Chondrocyte (in vitro differentiated cells): ENCODE results near the gene IMMP2L. TPM values are rescaled to one million over a fixed set of nuclear protein-coding genes. Genes with fewer than 3 reads are reported as not detected.
"Not testable (repeated sequence)": the region's sequence is repeated elsewhere in the genome, so short reads cannot be mapped to it uniquely, and the experiment has no call there.

Experiments
- DNase-seq: peaks from one replicate; pipeline ENCODE4 v3.0.0; 2021; ENCODE audit warnings: mixed read lengths, low spot score
- H3K27ac Mint-ChIP-seq: one replicate; pipeline ENCODE4 v1.8.0; 2021; ENCODE audit warnings: mild to moderate bottlenecking, moderate library complexity, mixed read lengths; ENCODE audit not compliant: unreplicated experiment
- H3K27me3 Mint-ChIP-seq: 2 replicates; pipeline ENCODE4 v1.8.0; 2021; ENCODE audit warnings: low read depth, mixed read lengths
- H3K36me3 Mint-ChIP-seq: 2 replicates; pipeline ENCODE4 v1.8.0; 2021; ENCODE audit warnings: low read depth, mixed read lengths
- H3K4me1 Mint-ChIP-seq: 2 replicates; pipeline ENCODE4 v1.8.0; 2021; ENCODE audit warnings: low read depth, mild to moderate bottlenecking, mixed read lengths
- H3K4me3 Mint-ChIP-seq: one replicate; pipeline ENCODE4 v1.8.0; 2021; ENCODE audit warnings: mild to moderate bottlenecking, moderate library complexity, mixed read lengths; ENCODE audit not compliant: unreplicated experiment
- H3K9me3 Mint-ChIP-seq: 2 replicates; pipeline ENCODE4 v1.8.0; 2021; ENCODE audit warnings: low read depth, mixed read lengths
- total RNA-seq: library from RNA; stranded (reverse); gene quantifications from 3 replicates; pipeline ENCODE4 v1.2.1, GENCODE V29; 2021
- TF ChIP-seq, protein P1 (sequence below): fragments of 200-600 bp; sonication (generic); IDR thresholded peaks from 2 replicates; pipeline ENCODE4 v1.5.0; 2021; ENCODE audit warnings: antibody characterized with exemption, mild to moderate bottlenecking, moderate library complexity

IMMP2L gene
- total RNA-seq, 1 donor from 2014 or later = 6.1 TPM

GRCh38 chr7:110944448-110944847 lies 617.8 kb downstream of the IMMP2L start:
- Mint-ChIP-seq H3K36me3 (no peaks in the 10 kb centered on the region), H3K27me3 (no peaks in the 10 kb centered on the region), H3K4me1 (peaks cover 29% of the 10 kb centered on the region), H3K4me3 (no peak overlapping the region), H3K27ac (no peak overlapping the region), H3K9me3 (no peaks in the 10 kb centered on the region)
- TF ChIP-seq, protein P1, sequence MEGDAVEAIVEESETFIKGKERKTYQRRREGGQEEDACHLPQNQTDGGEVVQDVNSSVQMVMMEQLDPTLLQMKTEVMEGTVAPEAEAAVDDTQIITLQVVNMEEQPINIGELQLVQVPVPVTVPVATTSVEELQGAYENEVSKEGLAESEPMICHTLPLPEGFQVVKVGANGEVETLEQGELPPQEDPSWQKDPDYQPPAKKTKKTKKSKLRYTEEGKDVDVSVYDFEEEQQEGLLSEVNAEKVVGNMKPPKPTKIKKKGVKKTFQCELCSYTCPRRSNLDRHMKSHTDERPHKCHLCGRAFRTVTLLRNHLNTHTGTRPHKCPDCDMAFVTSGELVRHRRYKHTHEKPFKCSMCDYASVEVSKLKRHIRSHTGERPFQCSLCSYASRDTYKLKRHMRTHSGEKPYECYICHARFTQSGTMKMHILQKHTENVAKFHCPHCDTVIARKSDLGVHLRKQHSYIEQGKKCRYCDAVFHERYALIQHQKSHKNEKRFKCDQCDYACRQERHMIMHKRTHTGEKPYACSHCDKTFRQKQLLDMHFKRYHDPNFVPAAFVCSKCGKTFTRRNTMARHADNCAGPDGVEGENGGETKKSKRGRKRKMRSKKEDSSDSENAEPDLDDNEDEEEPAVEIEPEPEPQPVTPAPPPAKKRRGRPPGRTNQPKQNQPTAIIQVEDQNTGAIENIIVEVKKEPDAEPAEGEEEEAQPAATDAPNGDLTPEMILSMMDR = no peak
- DNase-seq = no peak

DNA sequence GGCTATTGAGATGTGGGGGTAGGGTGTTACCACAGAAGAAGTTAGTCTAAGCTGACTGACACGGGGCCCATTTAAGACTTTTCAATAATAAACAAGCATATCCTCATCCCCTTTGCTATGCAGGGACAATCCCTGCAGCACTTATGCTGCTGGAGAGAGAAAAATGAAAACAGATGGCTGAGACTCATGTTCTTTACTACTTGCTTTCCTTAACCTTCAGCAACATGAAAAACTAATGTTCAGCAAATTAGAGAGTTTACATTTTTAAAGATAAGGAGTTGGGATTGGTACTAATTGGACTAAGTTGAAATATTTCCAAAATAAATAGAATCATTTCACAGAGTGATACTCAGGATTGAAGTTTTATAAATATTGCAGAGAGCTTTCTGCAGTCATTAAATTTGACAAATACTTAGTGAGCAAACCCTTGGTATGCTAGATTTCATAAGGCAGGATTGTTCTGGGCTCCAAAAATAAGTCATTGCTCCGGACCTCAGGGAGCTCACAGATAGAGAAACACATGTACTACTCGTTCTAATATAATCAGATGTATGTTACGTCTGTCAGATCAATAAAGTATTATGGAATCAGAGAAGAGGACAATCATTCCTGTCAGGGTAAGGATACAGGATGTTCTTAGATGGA lies 618.5 kb downstream of the IMMP2L start:
- no peaks in the 10 kb centered on the region for H3K36me3 Mint-ChIP-seq

DNA sequence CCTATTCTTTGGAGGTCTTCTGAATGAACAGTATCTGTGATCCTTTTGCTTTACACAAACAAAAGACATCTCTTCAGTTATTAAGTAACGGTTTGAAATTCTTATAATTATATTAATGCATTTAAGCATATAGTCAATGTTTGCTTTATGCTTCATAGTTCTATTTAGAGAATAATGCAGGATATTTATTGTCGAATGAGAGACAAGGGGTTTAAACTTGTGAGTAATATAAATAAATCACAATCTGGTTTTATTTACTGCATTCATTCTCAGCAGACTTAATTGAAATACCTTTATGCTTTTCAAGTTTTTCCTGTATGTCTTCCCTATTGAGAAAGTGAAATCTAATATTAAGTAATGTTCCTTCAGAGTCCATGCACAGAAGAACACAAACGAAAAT lies 620.9 kb downstream of the IMMP2L start:
- Mint-ChIP-seq H3K36me3 (no peaks in the 10 kb centered on the region), H3K27ac (no peak overlapping the region), H3K4me1 (peaks cover 10% of the 10 kb centered on the region)

More for the DNA sequence above, 618.5 kb downstream of the IMMP2L start:
- no peak overlapping the region for H3K4me3 Mint-ChIP-seq
- H3K4me1 Mint-ChIP-seq = peaks cover 23% of the 10 kb centered on the region
- TF ChIP-seq, protein P1 = no peak
- H3K27ac Mint-ChIP-seq = no peak overlapping the region
- no peaks in the 10 kb centered on the region for H3K27me3 Mint-ChIP-seq
- no peak for DNase-seq
- no peaks in the 10 kb centered on the region for H3K9me3 Mint-ChIP-seq

GRCh38 chr7:110940756-110941155 lies 621.5 kb downstream of the IMMP2L start:
- DNase-seq = no peak
- no peak overlapping the region for H3K4me3 Mint-ChIP-seq
- H3K27me3 Mint-ChIP-seq = no peaks in the 10 kb centered on the region
- peaks cover 4% of the 10 kb centered on the region for H3K9me3 Mint-ChIP-seq
- peaks cover 10% of the 10 kb centered on the region for H3K4me1 Mint-ChIP-seq
- no peak overlapping the region for H3K27ac Mint-ChIP-seq
- H3K36me3 Mint-ChIP-seq = no peaks in the 10 kb centered on the region
- TF ChIP-seq, protein P1 = no peak

More for the DNA sequence above, 620.9 kb downstream of the IMMP2L start:
- Mint-ChIP-seq H3K27me3 (no peaks in the 10 kb centered on the region), H3K9me3 (peaks cover 4% of the 10 kb centered on the region), H3K4me3 (no peak overlapping the region)
- TF ChIP-seq, protein P1 = no peak
- DNase-seq = no peak

DNA sequence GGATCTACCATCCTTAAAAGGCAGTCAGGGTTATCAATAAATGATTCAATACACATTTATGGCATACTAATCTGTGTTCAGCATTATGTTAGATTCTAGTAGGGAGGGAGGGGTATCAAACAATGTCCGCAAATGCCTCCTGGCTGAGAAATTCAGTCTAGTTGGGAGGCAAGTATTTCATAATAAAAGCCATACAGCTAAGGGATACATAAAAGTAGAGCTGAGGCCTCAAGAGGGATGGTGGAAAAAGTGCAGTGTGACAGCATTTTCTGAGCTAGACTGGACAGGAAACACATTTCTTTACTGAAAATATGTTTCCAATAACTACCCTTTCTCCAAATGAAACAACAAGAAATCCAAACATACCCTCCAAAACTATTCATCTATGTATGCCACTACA lies 624.1 kb downstream of the IMMP2L start:
- H3K4me3 Mint-ChIP-seq = no peak overlapping the region
- no peak for DNase-seq
- TF ChIP-seq, protein P1 = no peak
- no peaks in the 10 kb centered on the region for H3K27me3 Mint-ChIP-seq
- no peaks in the 10 kb centered on the region for H3K4me1 Mint-ChIP-seq
- H3K36me3 Mint-ChIP-seq = peaks cover 14% of the 10 kb centered on the region
- peaks cover 24% of the 10 kb centered on the region for H3K9me3 Mint-ChIP-seq
- no peak overlapping the region for H3K27ac Mint-ChIP-seq

GRCh38 chr7:110936665-110937064 lies 625.6 kb downstream of the IMMP2L start:
- H3K9me3 Mint-ChIP-seq = peaks cover 24% of the 10 kb centered on the region
- not testable (repeated sequence) for DNase-seq, H3K27me3 Mint-ChIP-seq, H3K4me1 Mint-ChIP-seq, H3K27ac Mint-ChIP-seq, H3K4me3 Mint-ChIP-seq
- H3K36me3 Mint-ChIP-seq = peaks cover 14% of the 10 kb centered on the region
